Measurements from ENCODE around the gene VTI1A. TPM values are rescaled to one million over a fixed set of nuclear protein-coding genes. Genes with fewer than 3 reads are reported as not detected.

Gene VTI1A
- polyA plus RNA-seq, 1 donor from 2014 or later, result 28.7 TPM

DNA sequence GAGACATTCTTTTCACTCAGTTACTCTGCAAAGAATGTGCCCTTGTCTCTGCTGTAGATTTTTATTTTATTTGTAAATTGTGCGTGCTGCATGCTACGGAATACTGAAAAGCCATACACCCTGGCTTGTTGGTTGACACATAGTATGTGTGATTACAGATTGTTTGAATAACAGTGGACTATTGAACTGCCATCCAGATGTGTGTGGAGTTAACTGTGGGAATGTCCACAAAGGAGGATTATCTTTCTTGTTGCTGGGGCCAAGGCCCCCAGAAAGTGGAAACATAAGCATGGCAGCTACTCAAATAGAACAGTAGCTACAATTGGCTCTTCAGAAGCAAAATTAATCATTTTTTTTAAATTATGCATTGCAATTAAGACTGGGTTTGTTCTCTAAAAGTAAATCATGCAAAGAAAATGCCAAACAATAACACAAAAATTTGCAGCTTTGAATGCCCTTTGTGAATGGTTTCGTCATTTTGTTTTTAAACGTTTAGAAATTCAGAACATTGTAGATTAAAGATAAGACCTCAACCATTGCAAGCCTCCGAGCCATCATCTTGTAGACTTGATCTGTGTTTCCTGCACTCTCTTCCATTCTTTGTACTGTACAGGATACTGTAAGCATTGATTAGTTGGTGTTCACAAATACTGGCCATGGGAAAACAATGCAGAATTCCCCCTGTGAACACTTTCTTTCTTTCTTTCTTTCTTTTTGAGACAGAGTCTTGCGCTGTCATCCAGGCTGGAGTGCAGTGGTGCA lies 292.8 kb downstream of the VTI1A start:
- Histone ChIP-seq H3K27me3 (ENCODE audit: insufficient read depth, low read depth, low read length) (no peaks in the 10 kb centered on the region), H3K9me3 (ENCODE audit: low read length) (no peaks in the 10 kb centered on the region), H3K27ac (ENCODE audit: low read length) (no peak overlapping the region), H3K4me3 (ENCODE audit: low read length) (no peak overlapping the region), H3K79me2 (replicated peaks; ENCODE audit: insufficient read depth, low read length) (no peaks in the 10 kb centered on the region), H4K20me1 (ENCODE audit: insufficient read depth) (no peaks in the 10 kb centered on the region), H3K9me2 (ENCODE audit: insufficient read depth, low read length) (no peaks in the 10 kb centered on the region), H3K4me2 (ENCODE audit: low read length) (no peak overlapping the region), H3F3A (ENCODE audit: insufficient read depth, low read length, poor library complexity, severe bottlenecking) (no peaks in the 10 kb centered on the region), H3K36me3 (ENCODE audit: insufficient read depth, low read length) (no peaks in the 10 kb centered on the region), H2AFZ (ENCODE audit: low read depth, low read length) (no peak overlapping the region), H3K9ac (ENCODE audit: low read length) (no peak overlapping the region)
- TF ChIP-seq RAD21 (conservative IDR thresholded peaks at IDR 0.05) (no peak), EZH2 (IDR thresholded peaks at IDR 0.05; ENCODE audit: borderline replicate concordance, insufficient read depth, low read length, poor library complexity, severe bottlenecking) (no peak), SMC3 (conservative IDR thresholded peaks at IDR 0.05; ENCODE audit: poor library complexity) (no peak), EP300 (conservative IDR thresholded peaks at IDR 0.05; ENCODE audit: poor library complexity, severe bottlenecking) (no peak), POLR2AphosphoS5 (IDR thresholded peaks at IDR 0.05) (no peak), TAF1 (IDR thresholded peaks at IDR 0.05; ENCODE audit: low read depth) (no peak), MXI1 (conservative IDR thresholded peaks at IDR 0.05; ENCODE audit: poor library complexity, severe bottlenecking) (no peak)
- TF ChIP-seq, protein P1, sequence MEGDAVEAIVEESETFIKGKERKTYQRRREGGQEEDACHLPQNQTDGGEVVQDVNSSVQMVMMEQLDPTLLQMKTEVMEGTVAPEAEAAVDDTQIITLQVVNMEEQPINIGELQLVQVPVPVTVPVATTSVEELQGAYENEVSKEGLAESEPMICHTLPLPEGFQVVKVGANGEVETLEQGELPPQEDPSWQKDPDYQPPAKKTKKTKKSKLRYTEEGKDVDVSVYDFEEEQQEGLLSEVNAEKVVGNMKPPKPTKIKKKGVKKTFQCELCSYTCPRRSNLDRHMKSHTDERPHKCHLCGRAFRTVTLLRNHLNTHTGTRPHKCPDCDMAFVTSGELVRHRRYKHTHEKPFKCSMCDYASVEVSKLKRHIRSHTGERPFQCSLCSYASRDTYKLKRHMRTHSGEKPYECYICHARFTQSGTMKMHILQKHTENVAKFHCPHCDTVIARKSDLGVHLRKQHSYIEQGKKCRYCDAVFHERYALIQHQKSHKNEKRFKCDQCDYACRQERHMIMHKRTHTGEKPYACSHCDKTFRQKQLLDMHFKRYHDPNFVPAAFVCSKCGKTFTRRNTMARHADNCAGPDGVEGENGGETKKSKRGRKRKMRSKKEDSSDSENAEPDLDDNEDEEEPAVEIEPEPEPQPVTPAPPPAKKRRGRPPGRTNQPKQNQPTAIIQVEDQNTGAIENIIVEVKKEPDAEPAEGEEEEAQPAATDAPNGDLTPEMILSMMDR (IDR thresholded peaks at IDR 0.05; ENCODE audit: poor library complexity, severe bottlenecking), result no peak
- TF ChIP-seq, protein P2, sequence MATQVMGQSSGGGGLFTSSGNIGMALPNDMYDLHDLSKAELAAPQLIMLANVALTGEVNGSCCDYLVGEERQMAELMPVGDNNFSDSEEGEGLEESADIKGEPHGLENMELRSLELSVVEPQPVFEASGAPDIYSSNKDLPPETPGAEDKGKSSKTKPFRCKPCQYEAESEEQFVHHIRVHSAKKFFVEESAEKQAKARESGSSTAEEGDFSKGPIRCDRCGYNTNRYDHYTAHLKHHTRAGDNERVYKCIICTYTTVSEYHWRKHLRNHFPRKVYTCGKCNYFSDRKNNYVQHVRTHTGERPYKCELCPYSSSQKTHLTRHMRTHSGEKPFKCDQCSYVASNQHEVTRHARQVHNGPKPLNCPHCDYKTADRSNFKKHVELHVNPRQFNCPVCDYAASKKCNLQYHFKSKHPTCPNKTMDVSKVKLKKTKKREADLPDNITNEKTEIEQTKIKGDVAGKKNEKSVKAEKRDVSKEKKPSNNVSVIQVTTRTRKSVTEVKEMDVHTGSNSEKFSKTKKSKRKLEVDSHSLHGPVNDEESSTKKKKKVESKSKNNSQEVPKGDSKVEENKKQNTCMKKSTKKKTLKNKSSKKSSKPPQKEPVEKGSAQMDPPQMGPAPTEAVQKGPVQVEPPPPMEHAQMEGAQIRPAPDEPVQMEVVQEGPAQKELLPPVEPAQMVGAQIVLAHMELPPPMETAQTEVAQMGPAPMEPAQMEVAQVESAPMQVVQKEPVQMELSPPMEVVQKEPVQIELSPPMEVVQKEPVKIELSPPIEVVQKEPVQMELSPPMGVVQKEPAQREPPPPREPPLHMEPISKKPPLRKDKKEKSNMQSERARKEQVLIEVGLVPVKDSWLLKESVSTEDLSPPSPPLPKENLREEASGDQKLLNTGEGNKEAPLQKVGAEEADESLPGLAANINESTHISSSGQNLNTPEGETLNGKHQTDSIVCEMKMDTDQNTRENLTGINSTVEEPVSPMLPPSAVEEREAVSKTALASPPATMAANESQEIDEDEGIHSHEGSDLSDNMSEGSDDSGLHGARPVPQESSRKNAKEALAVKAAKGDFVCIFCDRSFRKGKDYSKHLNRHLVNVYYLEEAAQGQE (IDR thresholded peaks at IDR 0.05; ENCODE audit: borderline replicate concordance), result no peak

DNA sequence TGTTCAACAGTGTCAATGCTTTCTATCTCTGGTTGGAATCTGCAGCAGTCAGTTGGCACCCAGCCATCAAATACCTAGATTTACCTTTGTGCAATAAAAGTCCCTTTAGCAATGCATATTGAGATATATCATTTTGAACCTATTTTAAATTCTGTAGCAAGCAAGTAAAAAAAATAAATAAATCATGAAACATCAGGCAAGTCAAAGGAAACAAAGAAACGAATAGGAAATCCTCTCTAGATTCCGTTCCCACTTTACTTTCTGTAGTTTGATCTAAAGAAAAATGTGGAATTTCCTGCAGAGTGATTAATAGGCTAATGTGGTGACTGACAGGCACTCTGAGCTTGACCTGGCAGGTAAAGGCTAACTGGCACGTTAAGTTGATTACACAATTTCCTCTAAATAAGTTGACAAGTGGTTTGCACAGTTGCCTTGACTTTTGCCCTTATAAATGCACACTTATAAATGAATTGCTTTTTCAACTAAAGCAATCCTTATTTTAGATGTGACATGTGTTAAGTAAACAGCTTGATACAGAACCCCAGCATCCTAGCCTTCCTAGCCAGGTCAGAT lies 294.9 kb downstream of the VTI1A start:
- Histone ChIP-seq H3K27me3 (ENCODE audit: insufficient read depth, low read depth, low read length) (no peaks in the 10 kb centered on the region), H3K9me2 (ENCODE audit: insufficient read depth, low read length) (no peaks in the 10 kb centered on the region), H4K20me1 (ENCODE audit: insufficient read depth) (no peaks in the 10 kb centered on the region), H3K4me3 (ENCODE audit: low read length) (no peak overlapping the region), H3K27ac (ENCODE audit: low read length) (no peak overlapping the region), H2AFZ (ENCODE audit: low read depth, low read length) (no peak overlapping the region), H3K9ac (ENCODE audit: low read length) (no peak overlapping the region), H3K4me2 (ENCODE audit: low read length) (no peak overlapping the region), H3K79me2 (replicated peaks; ENCODE audit: insufficient read depth, low read length) (no peaks in the 10 kb centered on the region), H3K36me3 (ENCODE audit: insufficient read depth, low read length) (no peaks in the 10 kb centered on the region), H3F3A (ENCODE audit: insufficient read depth, low read length, poor library complexity, severe bottlenecking) (no peaks in the 10 kb centered on the region), H3K9me3 (ENCODE audit: low read length) (no peaks in the 10 kb centered on the region)
- TF ChIP-seq TAF1 (IDR thresholded peaks at IDR 0.05; ENCODE audit: low read depth), result no peak
- no peak for TF ChIP-seq POLR2AphosphoS5 (IDR thresholded peaks at IDR 0.05)
- TF ChIP-seq RAD21 (conservative IDR thresholded peaks at IDR 0.05), result no peak
- no peak for TF ChIP-seq EZH2 (IDR thresholded peaks at IDR 0.05; ENCODE audit: borderline replicate concordance, insufficient read depth, low read length, poor library complexity, severe bottlenecking)
- TF ChIP-seq, protein P2 (IDR thresholded peaks at IDR 0.05; ENCODE audit: borderline replicate concordance), result no peak
- TF ChIP-seq MXI1 (conservative IDR thresholded peaks at IDR 0.05; ENCODE audit: poor library complexity, severe bottlenecking), result no peak
- TF ChIP-seq EP300 (conservative IDR thresholded peaks at IDR 0.05; ENCODE audit: poor library complexity, severe bottlenecking), result no peak
- TF ChIP-seq, protein P1 (IDR thresholded peaks at IDR 0.05; ENCODE audit: poor library complexity, severe bottlenecking), result no peak
- TF ChIP-seq SMC3 (conservative IDR thresholded peaks at IDR 0.05; ENCODE audit: poor library complexity), result no peak
